K562 (cell line): ENCODE data around the gene TENT4B. TPM values are rescaled to one million over a fixed set of nuclear protein-coding genes. Genes with fewer than 3 reads are reported as not detected.

Experiments
- ATAC-seq: fragments of 200-7000 bp; cut with Tn5 transposase; 3 replicates; pipeline ENCODE4 v1.9.1; 2020; ENCODE audit warnings: moderate library complexity
- BruUV-seq: library from RNA; stranded (reverse); fragments of 400-500 nt; replicated peaks from 2 replicates; lab custom pipeline; 2021; lab: Mats Ljungman, UMichigan
- CTCF ChIA-PET: fragments of 300-600 bp; formaldehyde crosslinking; extraction: SDS; loops from one replicate; lab custom pipeline; 2021; ENCODE audit warnings: low intra/inter-chr PET ratio; lab: Yijun Ruan, JAX
- POLR2A ChIA-PET: fragments of 300-600, 350-650 bp; sonication (Branson Sonifier 250); formaldehyde crosslinking; extraction: SDS; loops from one replicate; lab custom pipeline; 2021; ENCODE audit warnings: antibody characterized with exemption, inconsistent platforms; lab: Yijun Ruan, JAX
- DNase-seq, 4 experiments: peaks; one replicate each; pipeline versions ENCODE4 v3.0.0 to v3.0.0-alpha.2; 2011 to 2018; ENCODE audit warnings: low spot score in 3 of 4, mixed read lengths in 3 of 4; ENCODE audit errors: extremely low read depth in 1 of 4
- FAIRE-seq: peaks from 2 replicates; lab custom pipeline; 2011; peaks lifted over from hg19 to GRCh38; lab: Jason Lieb, UNC
- H2AFZ ChIP-seq: 2 replicates; pipeline ENCODE4 v1.6.0; 2011; ENCODE audit warnings: low read depth, low read length, control low read depth, inconsistent platforms
- H3K27ac ChIP-seq: fragments of 200-600 bp; 3 replicates; pipeline ENCODE4 v1.8.0; 2011; ENCODE audit warnings: low read depth, mild to moderate bottlenecking, control low read depth, inconsistent platforms, low read length, moderate library complexity, mixed read lengths; ENCODE audit errors: extremely low read depth
- H3K27me3 ChIP-seq, 2 experiments: fragments of 300-600 bp in 1 of 2; 2 replicates in 1 of 2; 3 replicates in 1 of 2; pipeline versions ENCODE4 v1.6.0 to v1.8.0; 2011; ENCODE audit warnings: inconsistent platforms in 2 of 2, low read length in 2 of 2, mild to moderate bottlenecking in 1 of 2, mixed read lengths in 1 of 2, moderate library complexity in 1 of 2; ENCODE audit not compliant: control insufficient read depth in 2 of 2, insufficient read depth in 2 of 2
- H3K36me3 ChIP-seq: fragments of 300-600 bp; 3 replicates; pipeline ENCODE4 v1.8.0; 2011; ENCODE audit warnings: mild to moderate bottlenecking, low read length, inconsistent platforms; ENCODE audit not compliant: control insufficient read depth, insufficient read depth
- H3K4me1 ChIP-seq, 2 experiments: fragments of 200-600 bp in 1 of 2; replicated peaks in 1 of 2; 2 replicates in 1 of 2; 3 replicates in 1 of 2; pipeline versions ENCODE4 v1.5.1 to v1.8.0; 2011; ENCODE audit warnings: inconsistent platforms in 2 of 2, low read length in 2 of 2, mild to moderate bottlenecking in 1 of 2, mixed read lengths in 1 of 2, moderate library complexity in 1 of 2; ENCODE audit not compliant: control insufficient read depth in 2 of 2, insufficient read depth in 2 of 2
- H3K4me2 ChIP-seq: 2 replicates; pipeline ENCODE4 v1.6.1; 2011; ENCODE audit warnings: low read length, control low read depth, inconsistent platforms, mixed read lengths; ENCODE audit not compliant: insufficient read depth
- H3K4me3 ChIP-seq: fragments of 200-600 bp; sonication (generic), shearing (Covaris generic); 2 replicates; pipeline ENCODE4 v1.5.1; 2016; ENCODE audit warnings: control low read depth, inconsistent platforms
- H3K79me2 ChIP-seq: fragments of 200-600 bp; 3 replicates; pipeline ENCODE4 v1.8.0; 2011; ENCODE audit warnings: low read length, inconsistent platforms; ENCODE audit not compliant: control insufficient read depth, insufficient read depth
- H3K9ac ChIP-seq, 2 experiments: 2 replicates each; pipeline versions ENCODE4 v1.6.0 to v1.6.1; 2011; ENCODE audit warnings: low read depth in 2 of 2, low read length in 2 of 2, control low read depth in 1 of 2, inconsistent platforms in 1 of 2, mild to moderate bottlenecking in 1 of 2, mixed read lengths in 1 of 2; ENCODE audit not compliant: insufficient read depth in 1 of 2
- H3K9me1 ChIP-seq: one replicate; pipeline ENCODE4 v1.6.0; 2011; ENCODE audit warnings: inconsistent platforms, mild to moderate bottlenecking, low read length, moderate library complexity; ENCODE audit not compliant: control insufficient read depth, insufficient read depth
- H3K9me3 ChIP-seq: replicated peaks from 2 replicates; pipeline ENCODE4 v1.5.1; 2011; ENCODE audit warnings: low read depth, low read length, inconsistent platforms; ENCODE audit not compliant: control insufficient read depth, insufficient read depth
- H4K20me1 ChIP-seq: replicated peaks from 2 replicates; pipeline ENCODE4 v1.6.1; 2011; ENCODE audit warnings: low read length, inconsistent platforms, mixed read lengths; ENCODE audit not compliant: control insufficient read depth, insufficient read depth
- E2F5 ChIP-seq: sonication (generic); formaldehyde crosslinking; IDR thresholded peaks from 2 replicates; pipeline ENCODE4 v1.8.0; 2022; ENCODE audit warnings: mild to moderate bottlenecking, missing genetic modification reagents
- ESRRB ChIP-seq: fragments of 250-450 bp; sonication (Bioruptor Pico); IDR thresholded peaks from 2 replicates; pipeline ENCODE4 v1.5.0; 2020; ENCODE audit warnings: mild to moderate bottlenecking, moderate library complexity, borderline replicate concordance
- FOXJ3 ChIP-seq: sonication (generic); formaldehyde crosslinking; IDR thresholded peaks from 2 replicates; pipeline ENCODE4 v1.4.0; 2020; ENCODE audit warnings: mild to moderate bottlenecking, missing genetic modification reagents
- HCFC1 ChIP-seq: IDR thresholded peaks from 2 replicates; pipeline ENCODE4 v1.6.1; 2012; ENCODE audit warnings: low read depth, low read length, improper control_type of control experiment
- HNRNPK ChIP-seq: fragments of 200-400 bp; formaldehyde crosslinking; IDR thresholded peaks from one replicate; pipeline ENCODE4 v1.6.1; 2018; ENCODE audit warnings: mild to moderate bottlenecking, low read depth, low read length; ENCODE audit not compliant: poor library complexity, severe bottlenecking
- IRF2 ChIP-seq: sonication (generic); formaldehyde crosslinking; IDR thresholded peaks from 2 replicates; pipeline ENCODE4 v1.8.1; 2022; ENCODE audit warnings: mild to moderate bottlenecking, missing genetic modification reagents
- MLX ChIP-seq, 2 experiments: fragments of 450-650 bp in 1 of 2; sonication (generic) in 1 of 2; formaldehyde crosslinking; conservative IDR thresholded peaks; 2 replicates each; pipeline versions ENCODE4 v1.4.0 to v1.8.1; 2020 to 2022; ENCODE audit warnings: mild to moderate bottlenecking in 1 of 2, missing genetic modification reagents in 1 of 2
- SRSF3 ChIP-seq: fragments of 200-400 bp; formaldehyde crosslinking; IDR thresholded peaks from 2 replicates; pipeline ENCODE4 v1.6.1; 2016; ENCODE audit warnings: mild to moderate bottlenecking, low read length, moderate library complexity; ENCODE audit not compliant: insufficient read depth
- ZNF277 ChIP-seq: fragments of 250-450 bp; sonication (Bioruptor Pico); IDR thresholded peaks from 2 replicates; pipeline ENCODE4 v1.8.0; 2022; ENCODE audit warnings: inconsistent platforms, mild to moderate bottlenecking, moderate library complexity, borderline replicate concordance
- ZNF436 ChIP-seq: fragments of 250-450, 450-650 bp; sonication (Bioruptor Pico); formaldehyde crosslinking; IDR thresholded peaks from 2 replicates; pipeline ENCODE4 v1.7.0; 2020; ENCODE audit warnings: mild to moderate bottlenecking
- ZNF696 ChIP-seq: fragments of 250-450 bp; sonication (Bioruptor Pico); conservative IDR thresholded peaks from 2 replicates; pipeline ENCODE4 v1.4.0; 2020; ENCODE audit warnings: mild to moderate bottlenecking, moderate library complexity
- WGBS: fragments of 100-300 bp; shearing (Covaris generic); methylation state at CpG from one replicate; pipeline ENCODE4 v1.1.6; 2016; ENCODE audit warnings: low coverage, mixed read lengths; ENCODE audit not compliant: insufficient coverage; ENCODE audit errors: missing lambda C conversion rate; 5-methylcytosine and 5-hydroxymethylcytosine counted together
- in situ Hi-C: fragments of 300-500 bp; cut with MboI; formaldehyde crosslinking; loops from 4 replicates; pipeline ENCODE4 v1.15.0; 2018; ENCODE audit warnings: inconsistent platforms, mixed read lengths
- intact Hi-C: fragments of 100-400 bp; cut with micrococcal nuclease; formaldehyde crosslinking; loops from 2 replicates; pipeline ENCODE4 v1.14.2; 2022
- polyA plus RNA-seq, 8 experiments: library from polyadenylated mRNA; depleted of rRNA in 4 of 8; stranded (reverse) in 5 of 8; unstranded in 3 of 8; fragments of >200 nt; fragmentation: Nextera tagmentation in 2 of 8; fragmentation: Illumina TruSeq in 1 of 8; extraction: Ambion mirVana in 2 of 8; extraction: Trizol in 1 of 8; gene quantifications; 2 replicates each; pipeline versions ENCODE4 v1.2.1 to v1.2.3, GENCODE V29; 2011 to 2014; ENCODE audit warnings: inconsistent platforms in 1 of 8, missing spikeins in 1 of 8
- total RNA-seq, 7 experiments: library from RNA; depleted of rRNA in 6 of 7; stranded (reverse); fragments of >200 nt in 6 of 7; fragmentation: Illumina TruSeq in 2 of 7; extraction: Trizol in 2 of 7; gene quantifications; 2 replicates each; pipeline versions ENCODE4 v1.2.1 to v1.2.3, GENCODE V29; 2011 to 2021; ENCODE audit warnings: low replicate concordance in 1 of 7

TENT4B gene
- total and polyA plus RNA-seq, 9 of the 15 experiments (the other 6 are each of a cell fraction or from before 2014, with no cell fraction given) = 5.2 to 8.4 (median 7.0) TPM

- H3K4me2 ChIP-seq = no peak overlapping the region
- TF ChIP-seq HNRNPK (no peak), MLX (CRISPR knock-in tag; conservative IDR thresholded peaks at IDR 0.05) (no peak), ZNF277 (CRISPR knock-in tag) (no peak), ESRRB (no peak), IRF2 (CRISPR knock-in tag) (no peak), HCFC1 (no peak), SRSF3 (no peak), FOXJ3 (CRISPR knock-in tag) (no peak), ZNF696 (CRISPR knock-in tag) (no peak), E2F5 (CRISPR knock-in tag) (no peak), ZNF436 (CRISPR knock-in tag) (no peak)
- TF ChIP-seq, all 486 proteins: peak for 0
- in situ Hi-C loops (no loop called here), intact Hi-C loops (no loop called here)
- no peak overlapping the region for H2AFZ ChIP-seq
- no TSS peak for BruUV-seq
- H3K4me3 ChIP-seq = no peak overlapping the region
- 45% methylated on average over 3 of the region's 3 CpGs for WGBS
- H3K9ac ChIP-seq = no peak overlapping the region
- no peak for DNase-seq
- no peak overlapping the region for H3K27ac ChIP-seq
- no peaks in the 10 kb centered on the region for H4K20me1 ChIP-seq
- H3K9me1 ChIP-seq = no peaks in the 10 kb centered on the region
- CTCF ChIA-PET = no interaction called here
- no peaks in the 10 kb centered on the region for H3K4me1 ChIP-seq
- POLR2A ChIA-PET = no interaction called here
- no peaks in the 10 kb centered on the region for H3K27me3 ChIP-seq
- H3K36me3 ChIP-seq = no peaks in the 10 kb centered on the region
- FAIRE-seq = peak; percentile 35
- no peaks in the 10 kb centered on the region for H3K9me3 ChIP-seq
- H3K79me2 ChIP-seq = no peaks in the 10 kb centered on the region
- no peak for ATAC-seq
Observed at GRCh38 chr16:50238314-50238713, 85.2 kb downstream of the TENT4B start.
